ENCODE results near the gene ZDHHC5.
"Not testable (repeated sequence)": the region's sequence is repeated elsewhere in the genome, so short reads cannot be mapped to it uniquely, and the experiment has no call there.

Gene ZDHHC5

GRCh38 chr11:57679396-57679795 is 11.5 kb downstream of the ZDHHC5 start:
- ATAC-seq (ENCODE audit: insufficient read depth, low read depth) (no peak), DNase-seq (no peak)
- Histone ChIP-seq H3K9me3 (ENCODE audit: insufficient read depth, low read length, severe bottlenecking) (no peaks in the 10 kb centered on the region), H4K20me1 (ENCODE audit: insufficient read depth, low read length) (peaks cover 56% of the 10 kb centered on the region), H3K9ac (ENCODE audit: low read depth, low read length) (no peak overlapping the region), H3K36me3 (ENCODE audit: insufficient read depth, low read length) (peaks cover 86% of the 10 kb centered on the region), H3K4me1 (ENCODE audit: insufficient read depth, low read length) (peaks cover 5% of the 10 kb centered on the region), H3K27ac (ENCODE audit: low read length) (no peak overlapping the region), H3K4me3 (ENCODE audit: low read depth in 1 of 2, low read length in 2 of 2) (no peak overlapping the region), H2AFZ (ENCODE audit: low read depth, low read length) (no peak overlapping the region), H3K27me3 (ENCODE audit: insufficient read depth, low read length, poor library complexity) (no peaks in the 10 kb centered on the region), H3K79me2 (ENCODE audit: insufficient read depth, low read length) (peaks cover 87% of the 10 kb centered on the region), H3K4me2 (ENCODE audit: insufficient read depth, low read length) (no peak overlapping the region)
- TF ChIP-seq CTCF (IDR thresholded peaks at IDR 0.05; ENCODE audit: borderline replicate concordance, extremely low read depth, low read length, poor library complexity, severe bottlenecking) = no peak
- no peak for TF ChIP-seq EZH2 (IDR thresholded peaks at IDR 0.05; ENCODE audit: borderline replicate concordance, low read depth, low read length, severe bottlenecking)

GRCh38 chr11:57680552-57680874 is 12.6 kb downstream of the ZDHHC5 start:
- H3K4me2 ChIP-seq (ENCODE audit: insufficient read depth, low read length) = no peak overlapping the region
- H3K27me3 ChIP-seq (ENCODE audit: insufficient read depth, low read length, poor library complexity) = no peaks in the 10 kb centered on the region
- H3K36me3 ChIP-seq (ENCODE audit: insufficient read depth, low read length) = peaks cover 86% of the 10 kb centered on the region
- H2AFZ ChIP-seq (ENCODE audit: low read depth, low read length) = no peak overlapping the region
- H4K20me1 ChIP-seq (ENCODE audit: insufficient read depth, low read length) = peaks cover 51% of the 10 kb centered on the region
- ATAC-seq (ENCODE audit: insufficient read depth, low read depth) (no peak), DNase-seq (no peak)
- peaks cover under 1% of the 10 kb centered on the region for H3K4me1 ChIP-seq (ENCODE audit: insufficient read depth, low read length)
- no peak overlapping the region for H3K27ac ChIP-seq (ENCODE audit: low read length)
- H3K4me3 ChIP-seq (ENCODE audit: low read depth in 1 of 2, low read length in 2 of 2) = no peak overlapping the region
- peaks cover 84% of the 10 kb centered on the region for H3K79me2 ChIP-seq (ENCODE audit: insufficient read depth, low read length)
- H3K9ac ChIP-seq (ENCODE audit: low read depth, low read length) = no peak overlapping the region
- TF ChIP-seq EZH2 (IDR thresholded peaks at IDR 0.05; ENCODE audit: borderline replicate concordance, low read depth, low read length, severe bottlenecking) (no peak), CTCF (IDR thresholded peaks at IDR 0.05; ENCODE audit: borderline replicate concordance, extremely low read depth, low read length, poor library complexity, severe bottlenecking) (no peak)
- H3K9me3 ChIP-seq (ENCODE audit: insufficient read depth, low read length, severe bottlenecking) = no peaks in the 10 kb centered on the region

GRCh38 chr11:57681168-57681567 is 13.3 kb downstream of the ZDHHC5 start:
- peaks cover 50% of the 10 kb centered on the region for H4K20me1 ChIP-seq (ENCODE audit: insufficient read depth, low read length)
- peaks cover 86% of the 10 kb centered on the region for H3K36me3 ChIP-seq (ENCODE audit: insufficient read depth, low read length)
- ATAC-seq (ENCODE audit: insufficient read depth, low read depth) = no peak
- no peaks in the 10 kb centered on the region; the same call in 1 of the 2 replicates for H3K4me1 ChIP-seq (ENCODE audit: insufficient read depth, low read length)
- H3K27ac ChIP-seq (ENCODE audit: low read length) = no peak overlapping the region
- H2AFZ ChIP-seq (ENCODE audit: low read depth, low read length) = no peak overlapping the region
- TF ChIP-seq EZH2 (IDR thresholded peaks at IDR 0.05; ENCODE audit: borderline replicate concordance, low read depth, low read length, severe bottlenecking) = no peak
- TF ChIP-seq CTCF (IDR thresholded peaks at IDR 0.05; ENCODE audit: borderline replicate concordance, extremely low read depth, low read length, poor library complexity, severe bottlenecking) = no peak
- H3K79me2 ChIP-seq (ENCODE audit: insufficient read depth, low read length) = peaks cover 82% of the 10 kb centered on the region
- no peak overlapping the region for H3K9ac ChIP-seq (ENCODE audit: low read depth, low read length)
- H3K9me3 ChIP-seq (ENCODE audit: insufficient read depth, low read length, severe bottlenecking) = no peaks in the 10 kb centered on the region
- H3K4me3 ChIP-seq (ENCODE audit: low read depth in 1 of 2, low read length in 2 of 2) = no peak overlapping the region
- no peak for DNase-seq
- no peaks in the 10 kb centered on the region for H3K27me3 ChIP-seq (ENCODE audit: insufficient read depth, low read length, poor library complexity)
- no peak overlapping the region for H3K4me2 ChIP-seq (ENCODE audit: insufficient read depth, low read length)

GRCh38 chr11:57690474-57690873 is 22.6 kb downstream of the ZDHHC5 start:
- H3K4me3 ChIP-seq (ENCODE audit: low read depth in 1 of 2, low read length in 2 of 2); DNase-seq; H3K4me2 ChIP-seq (ENCODE audit: insufficient read depth, low read length); H3K9me3 ChIP-seq (ENCODE audit: insufficient read depth, low read length, severe bottlenecking); H2AFZ ChIP-seq (ENCODE audit: low read depth, low read length); H4K20me1 ChIP-seq (ENCODE audit: insufficient read depth, low read length); H3K27ac ChIP-seq (ENCODE audit: low read length); H3K27me3 ChIP-seq (ENCODE audit: insufficient read depth, low read length, poor library complexity); H3K9ac ChIP-seq (ENCODE audit: low read depth, low read length); H3K4me1 ChIP-seq (ENCODE audit: insufficient read depth, low read length); ATAC-seq (ENCODE audit: insufficient read depth, low read depth): not testable (repeated sequence)
- Histone ChIP-seq H3K79me2 (ENCODE audit: insufficient read depth, low read length) (peaks cover 17% of the 10 kb centered on the region), H3K36me3 (ENCODE audit: insufficient read depth, low read length) (peaks cover 88% of the 10 kb centered on the region)

All from DND-41 (cell line).